HepG2 (cell line): ENCODE results near the gene CASKIN2. TPM values are rescaled to one million over a fixed set of nuclear protein-coding genes. Genes with fewer than 3 reads are reported as not detected.
A peak's percentile ranks its signal among the peaks of the same experiment; 100 is the strongest.

Experiments
- ARNT ChIP-seq: fragments of 450-650 bp; IDR thresholded peaks from 2 replicates; pipeline ENCODE4 v1.6.1; 2017
- DNMT3B ChIP-seq: conservative IDR thresholded peaks from 2 replicates; pipeline ENCODE4 v1.6.1; 2016; ENCODE audit warnings: missing biosample characterization, control low read depth
- GATAD2A ChIP-seq: IDR thresholded peaks from 2 replicates; pipeline ENCODE4 v1.6.1; 2016
- HOXA9 ChIP-seq: sonication (generic); formaldehyde crosslinking; IDR thresholded peaks from 2 replicates; pipeline ENCODE4 v1.8.1; 2022; ENCODE audit warnings: missing genetic modification reagents, mild to moderate bottlenecking, moderate library complexity, borderline replicate concordance
- NPAS2 ChIP-seq: sonication (generic); formaldehyde crosslinking; IDR thresholded peaks from 2 replicates; pipeline ENCODE4 v1.8.0; 2022; ENCODE audit warnings: mild to moderate bottlenecking, missing genetic modification reagents, borderline replicate concordance
- PPARG ChIP-seq: conservative IDR thresholded peaks from 2 replicates; pipeline ENCODE4 v1.6.1; 2016; ENCODE audit warnings: missing biosample characterization, missing genetic modification reagents
- ZNF782 ChIP-seq: sonication (generic); formaldehyde crosslinking; IDR thresholded peaks from 2 replicates; pipeline ENCODE4 v1.4.0; 2020; ENCODE audit warnings: missing genetic modification reagents, mild to moderate bottlenecking, borderline replicate concordance
- polyA plus RNA-seq, 8 experiments: library from polyadenylated mRNA; depleted of rRNA in 3 of 8; stranded (reverse) in 7 of 8; unstranded in 1 of 8; fragments of >200 nt; fragmentation: Illumina TruSeq in 4 of 8; extraction: Trizol in 4 of 8; gene quantifications; 2 replicates each; pipeline versions ENCODE4 v1.2.1 to v1.2.3, GENCODE V29; 2011 to 2016; ENCODE audit warnings: low read depth in 4 of 8, missing spikeins in 1 of 8, mixed read lengths in 1 of 8; ENCODE audit not compliant: insufficient read depth in 1 of 8
- total RNA-seq, 5 experiments: library from RNA; depleted of rRNA; stranded (reverse); fragments of >200 nt; fragmentation: Illumina TruSeq; extraction: Trizol; gene quantifications; 2 replicates each; pipeline ENCODE4 v1.2.3, GENCODE V29; 2016; ENCODE audit warnings: low read depth in 1 of 5
- TF ChIP-seq, protein P1 (sequence below): sonication (generic); formaldehyde crosslinking; IDR thresholded peaks from 2 replicates; pipeline ENCODE4 v1.4.0; 2020; ENCODE audit warnings: mild to moderate bottlenecking, missing genetic modification reagents
- TF ChIP-seq, protein P2 (sequence below): sonication (generic); formaldehyde crosslinking; IDR thresholded peaks from 2 replicates; pipeline ENCODE4 v1.8.0; 2023; ENCODE audit warnings: mild to moderate bottlenecking, missing genetic modification reagents
- TF ChIP-seq, protein P3 (sequence below): sonication (generic); formaldehyde crosslinking; IDR thresholded peaks from 2 replicates; pipeline ENCODE4 v1.9.0; 2021; ENCODE audit warnings: missing genetic modification reagents, mild to moderate bottlenecking, borderline replicate concordance
- TF ChIP-seq, protein P4 (sequence below): sonication (generic); formaldehyde crosslinking; IDR thresholded peaks from 2 replicates; pipeline ENCODE4 v1.4.0; 2020; ENCODE audit warnings: mild to moderate bottlenecking, missing genetic modification reagents

CASKIN2 gene
- total and polyA plus RNA-seq, 2 of the 13 experiments (the other 11 are each of a cell fraction or from before 2014, with no cell fraction given): 5.2 to 7.8 TPM

DNA sequence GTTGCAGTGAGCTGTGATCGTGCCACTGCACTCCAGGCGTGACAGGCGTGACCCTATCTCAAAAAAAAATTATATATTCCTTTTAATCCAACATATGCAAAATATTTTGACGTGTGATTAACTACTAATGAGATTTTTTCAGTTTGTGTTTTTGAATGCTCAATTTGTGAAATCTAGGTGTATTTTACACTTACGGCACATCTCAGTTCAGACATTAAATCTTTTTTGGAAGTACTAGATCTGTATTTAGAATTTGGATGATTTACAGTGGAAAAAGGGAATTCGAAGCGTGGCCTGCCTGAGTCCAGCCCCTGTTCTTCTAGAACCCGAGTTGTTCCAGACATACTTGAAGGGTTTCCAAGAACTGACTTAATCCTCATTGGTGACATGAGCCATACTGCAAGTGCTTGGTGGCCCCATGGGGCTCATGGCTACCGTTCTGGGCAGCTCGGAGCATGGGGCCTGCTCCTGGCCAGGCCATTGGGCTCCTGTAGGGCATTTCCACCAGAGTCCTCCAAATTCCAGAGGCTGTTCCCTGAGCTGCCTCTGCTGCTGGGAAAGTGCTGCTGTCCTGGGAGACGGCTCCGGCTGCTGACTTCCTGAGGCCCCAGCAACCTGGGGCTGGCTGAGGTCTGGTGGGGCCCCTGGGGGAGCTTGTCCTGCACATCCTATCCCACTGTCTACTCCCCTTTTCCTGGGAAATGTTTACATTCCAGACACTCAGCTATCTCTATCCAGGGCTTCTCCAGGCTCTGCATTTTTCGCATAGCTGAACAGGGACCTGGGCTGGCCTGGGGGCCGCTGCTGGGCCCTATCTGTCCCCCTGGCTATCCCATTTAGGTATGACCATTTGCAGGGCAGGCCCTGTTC lies 37.3 kb upstream of the CASKIN2 start (continued):
- TF ChIP-seq, protein P1, sequence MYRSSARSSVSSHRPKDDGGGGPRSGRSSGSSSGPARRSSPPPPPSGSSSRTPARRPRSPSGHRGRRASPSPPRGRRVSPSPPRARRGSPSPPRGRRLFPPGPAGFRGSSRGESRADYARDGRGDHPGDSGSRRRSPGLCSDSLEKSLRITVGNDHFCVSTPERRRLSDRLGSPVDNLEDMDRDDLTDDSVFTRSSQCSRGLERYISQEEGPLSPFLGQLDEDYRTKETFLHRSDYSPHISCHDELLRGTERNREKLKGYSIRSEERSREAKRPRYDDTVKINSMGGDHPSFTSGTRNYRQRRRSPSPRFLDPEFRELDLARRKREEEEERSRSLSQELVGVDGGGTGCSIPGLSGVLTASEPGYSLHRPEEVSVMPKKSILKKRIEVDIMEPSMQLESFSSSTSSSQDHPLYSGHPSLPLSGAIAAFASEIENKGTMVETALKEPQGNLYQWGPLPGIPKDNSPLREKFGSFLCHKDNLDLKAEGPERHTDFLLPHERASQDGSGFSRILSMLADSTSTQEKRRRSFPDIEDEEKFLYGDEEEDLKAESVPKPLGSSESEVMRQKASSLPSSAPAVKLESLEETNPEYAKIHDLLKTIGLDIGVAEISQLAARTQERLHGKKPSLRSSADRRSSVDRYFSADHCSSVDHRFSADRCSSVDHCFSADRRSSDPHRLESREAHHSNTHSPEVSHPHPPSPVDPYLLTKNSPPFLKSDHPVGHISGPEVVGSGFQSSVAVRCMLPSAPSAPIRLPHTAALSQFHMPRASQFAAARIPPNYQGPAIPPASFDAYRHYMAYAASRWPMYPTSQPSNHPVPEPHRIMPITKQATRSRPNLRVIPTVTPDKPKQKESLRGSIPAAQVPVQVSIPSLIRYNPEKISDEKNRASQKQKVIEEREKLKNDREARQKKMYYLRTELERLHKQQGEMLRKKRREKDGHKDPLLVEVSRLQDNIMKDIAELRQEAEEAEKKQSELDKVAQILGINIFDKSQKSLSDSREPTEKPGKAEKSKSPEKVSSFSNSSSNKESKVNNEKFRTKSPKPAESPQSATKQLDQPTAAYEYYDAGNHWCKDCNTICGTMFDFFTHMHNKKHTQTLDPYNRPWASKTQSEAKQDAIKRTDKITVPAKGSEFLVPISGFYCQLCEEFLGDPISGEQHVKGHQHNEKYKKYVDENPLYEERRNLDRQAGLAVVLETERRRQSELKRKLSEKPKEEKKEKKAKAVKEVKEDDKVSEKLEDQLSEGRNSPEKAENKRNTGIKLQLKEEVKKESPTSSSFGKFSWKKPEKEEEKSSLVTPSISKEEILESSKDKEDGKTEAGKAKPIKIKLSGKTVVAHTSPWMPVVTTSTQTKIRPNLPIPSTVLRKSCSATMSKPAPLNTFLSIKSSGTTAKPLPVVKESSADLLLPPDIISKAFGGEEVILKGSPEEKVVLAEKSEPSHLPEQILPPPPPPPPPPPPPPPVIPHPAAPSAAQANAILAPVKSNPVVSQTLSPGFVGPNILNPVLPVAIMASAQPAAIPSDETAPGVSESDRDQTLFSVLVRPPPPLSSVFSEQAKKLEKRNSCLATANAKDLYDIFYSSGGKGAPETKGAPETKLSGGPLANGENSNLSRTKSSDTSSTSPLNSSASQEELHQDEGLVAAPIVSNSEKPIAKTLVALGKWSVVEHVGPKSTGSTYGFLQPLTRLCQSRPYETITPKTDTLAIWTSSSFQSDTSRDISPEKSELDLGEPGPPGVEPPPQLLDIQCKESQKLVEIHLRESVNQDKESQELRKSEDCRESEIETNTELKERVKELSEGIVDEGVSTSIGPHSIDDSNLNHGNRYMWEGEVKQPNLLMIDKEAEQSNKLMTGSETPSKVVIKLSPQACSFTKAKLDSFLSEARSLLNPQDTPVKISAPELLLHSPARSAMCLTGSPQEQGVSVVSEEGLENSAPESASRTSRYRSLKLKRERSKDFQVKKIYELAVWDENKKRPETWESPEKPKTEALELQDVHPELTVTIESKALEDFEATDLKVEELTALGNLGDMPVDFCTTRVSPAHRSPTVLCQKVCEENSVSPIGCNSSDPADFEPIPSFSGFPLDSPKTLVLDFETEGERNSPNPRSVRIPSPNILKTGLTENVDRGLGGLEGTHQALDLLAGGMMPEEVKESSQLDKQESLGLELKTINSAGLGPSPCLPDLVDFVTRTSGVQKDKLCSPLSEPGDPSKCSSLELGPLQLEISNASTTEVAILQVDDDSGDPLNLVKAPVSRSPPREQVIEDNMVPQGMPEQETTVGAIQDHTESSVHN (CRISPR knock-in tag): no peak
- TF ChIP-seq, protein P2, sequence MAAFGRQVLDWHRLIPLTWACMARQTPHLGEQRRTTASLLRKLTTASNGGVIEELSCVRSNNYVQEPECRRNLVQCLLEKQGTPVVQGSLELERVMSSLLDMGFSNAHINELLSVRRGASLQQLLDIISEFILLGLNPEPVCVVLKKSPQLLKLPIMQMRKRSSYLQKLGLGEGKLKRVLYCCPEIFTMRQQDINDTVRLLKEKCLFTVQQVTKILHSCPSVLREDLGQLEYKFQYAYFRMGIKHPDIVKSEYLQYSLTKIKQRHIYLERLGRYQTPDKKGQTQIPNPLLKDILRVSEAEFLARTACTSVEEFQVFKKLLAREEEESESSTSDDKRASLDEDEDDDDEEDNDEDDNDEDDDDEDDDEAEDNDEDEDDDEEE (CRISPR knock-in tag): peak; percentile 69; the same call in 1 of the 2 replicates
- TF ChIP-seq PPARG (peak; percentile 71), ZNF782 (CRISPR knock-in tag) (no peak), DNMT3B (CRISPR knock-in tag) (0 out of 2 replicates have a peak, but pooled peaks have one; percentile 71), ARNT (no peak), GATAD2A (peak; percentile 89), HOXA9 (CRISPR knock-in tag) (no peak), NPAS2 (CRISPR knock-in tag) (no peak)
- TF ChIP-seq, protein P3, sequence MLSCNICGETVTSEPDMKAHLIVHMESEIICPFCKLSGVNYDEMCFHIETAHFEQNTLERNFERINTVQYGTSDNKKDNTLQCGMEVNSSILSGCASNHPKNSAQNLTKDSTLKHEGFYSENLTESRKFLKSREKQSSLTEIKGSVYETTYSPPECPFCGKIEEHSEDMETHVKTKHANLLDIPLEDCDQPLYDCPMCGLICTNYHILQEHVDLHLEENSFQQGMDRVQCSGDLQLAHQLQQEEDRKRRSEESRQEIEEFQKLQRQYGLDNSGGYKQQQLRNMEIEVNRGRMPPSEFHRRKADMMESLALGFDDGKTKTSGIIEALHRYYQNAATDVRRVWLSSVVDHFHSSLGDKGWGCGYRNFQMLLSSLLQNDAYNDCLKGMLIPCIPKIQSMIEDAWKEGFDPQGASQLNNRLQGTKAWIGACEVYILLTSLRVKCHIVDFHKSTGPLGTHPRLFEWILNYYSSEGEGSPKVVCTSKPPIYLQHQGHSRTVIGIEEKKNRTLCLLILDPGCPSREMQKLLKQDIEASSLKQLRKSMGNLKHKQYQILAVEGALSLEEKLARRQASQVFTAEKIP (CRISPR knock-in tag): no peak
- TF ChIP-seq, protein P4, sequence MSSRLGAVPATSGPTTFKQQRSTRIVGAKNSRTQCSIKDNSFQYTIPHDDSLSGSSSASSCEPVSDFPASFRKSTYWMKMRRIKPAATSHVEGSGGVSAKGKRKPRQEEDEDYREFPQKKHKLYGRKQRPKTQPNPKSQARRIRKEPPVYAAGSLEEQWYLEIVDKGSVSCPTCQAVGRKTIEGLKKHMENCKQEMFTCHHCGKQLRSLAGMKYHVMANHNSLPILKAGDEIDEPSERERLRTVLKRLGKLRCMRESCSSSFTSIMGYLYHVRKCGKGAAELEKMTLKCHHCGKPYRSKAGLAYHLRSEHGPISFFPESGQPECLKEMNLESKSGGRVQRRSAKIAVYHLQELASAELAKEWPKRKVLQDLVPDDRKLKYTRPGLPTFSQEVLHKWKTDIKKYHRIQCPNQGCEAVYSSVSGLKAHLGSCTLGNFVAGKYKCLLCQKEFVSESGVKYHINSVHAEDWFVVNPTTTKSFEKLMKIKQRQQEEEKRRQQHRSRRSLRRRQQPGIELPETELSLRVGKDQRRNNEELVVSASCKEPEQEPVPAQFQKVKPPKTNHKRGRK (CRISPR knock-in tag): no peak
